Endodermal cell (in vitro differentiated cells): Measurements from ENCODE around the gene ABL1. TPM values are rescaled to one million over a fixed set of nuclear protein-coding genes. Genes with fewer than 3 reads are reported as not detected.

Experiments used
- DNase-seq: peaks from one replicate; pipeline ENCODE4 v3.0.0-alpha.2; 2017
- H3K27ac ChIP-seq: 2 replicates; pipeline ENCODE4 v1.5.1; 2013; ENCODE audit warnings: mild to moderate bottlenecking, low read depth, low read length, moderate library complexity
- H3K27me3 ChIP-seq: 2 replicates; pipeline ENCODE4 v1.6.1; 2013; ENCODE audit warnings: mild to moderate bottlenecking, low read length, moderate library complexity; ENCODE audit not compliant: insufficient read depth, control insufficient read depth, poor library complexity, severe bottlenecking
- H3K36me3 ChIP-seq: 2 replicates; pipeline ENCODE4 v1.7.0; 2013; ENCODE audit warnings: mild to moderate bottlenecking, low read length, moderate library complexity; ENCODE audit not compliant: control insufficient read depth, insufficient read depth
- H3K4me1 ChIP-seq: one replicate; pipeline ENCODE4 v1.7.0; 2013; ENCODE audit warnings: low read length; ENCODE audit not compliant: control insufficient read depth, insufficient read depth
- H3K4me3 ChIP-seq: 2 replicates; pipeline ENCODE4 v1.5.1; 2013; ENCODE audit warnings: mild to moderate bottlenecking, low read length, moderate library complexity
- H3K9ac ChIP-seq: 2 replicates; pipeline ENCODE4 v1.6.1; 2013; ENCODE audit warnings: mild to moderate bottlenecking, low read length, moderate library complexity; ENCODE audit not compliant: poor library complexity, severe bottlenecking; ENCODE audit errors: extremely low read depth
- H3K9me3 ChIP-seq: 2 replicates; pipeline ENCODE4 v1.6.1; 2013; ENCODE audit warnings: mild to moderate bottlenecking, low read length, moderate library complexity; ENCODE audit not compliant: control insufficient read depth
- H3K27ac Mint-ChIP-seq: 2 replicates; pipeline ENCODE4 v1.8.0; 2020; ENCODE audit warnings: mixed read lengths
- H3K27me3 Mint-ChIP-seq: 2 replicates; pipeline ENCODE4 v1.8.0; 2021; ENCODE audit warnings: mild to moderate bottlenecking, mixed read lengths; ENCODE audit not compliant: insufficient read depth
- H3K36me3 Mint-ChIP-seq: 2 replicates; pipeline ENCODE4 v1.8.0; 2020; ENCODE audit warnings: low read depth, mixed read lengths
- H3K4me1 Mint-ChIP-seq: 2 replicates; pipeline ENCODE4 v1.8.0; 2020; ENCODE audit warnings: mixed read lengths
- H3K4me3 Mint-ChIP-seq: 2 replicates; pipeline ENCODE4 v1.8.0; 2020; ENCODE audit warnings: mild to moderate bottlenecking, moderate library complexity, mixed read lengths
- H3K9me3 Mint-ChIP-seq: 2 replicates; pipeline ENCODE4 v1.8.0; 2020; ENCODE audit warnings: mild to moderate bottlenecking, mixed read lengths
- WGBS, 2 experiments: methylation state at CpG; one replicate each; pipeline versions ENCODE4 v1.1.5 to v1.1.7; 2013; ENCODE audit warnings: missing lambda C conversion rate in 2 of 2, mixed read lengths in 1 of 2; ENCODE audit not compliant: insufficient coverage in 1 of 2, insufficient read length in 1 of 2; 5-methylcytosine and 5-hydroxymethylcytosine counted together
- total RNA-seq, 2 donors: library from RNA; stranded (reverse); fragmentation: NEBNext Ultra II Directional in 1 of 2; extraction: Animal tissue kit (Norgen Biotek cat#: 25700) in 1 of 2; gene quantifications; 2 replicates in 1 of 2; 3 replicates in 1 of 2; pipeline ENCODE4 v1.2.1, GENCODE V29; 2021
- TF ChIP-seq, protein P1 (sequence below): fragments of 200-600 bp; sonication (generic); conservative IDR thresholded peaks from 2 replicates; pipeline ENCODE4 v1.5.0; 2021; ENCODE audit warnings: antibody characterized with exemption, mild to moderate bottlenecking

ABL1 gene
- total RNA-seq, 2 donors from 2014 or later = 78.8 to 94.1 TPM

GRCh38 chr9:130895038-130895437, 60.0 kb downstream of the ABL1 start:
- H3K4me3 ChIP-seq = no peak overlapping the region
- no peaks in the 10 kb centered on the region for H3K9me3 ChIP-seq
- 91 to 92% methylated on average over 9 of the region's 9 CpGs for WGBS, 2 experiments
- no peak overlapping the region for H3K27ac ChIP-seq
- H3K36me3 ChIP-seq = peaks cover 3% of the 10 kb centered on the region
- peaks cover 10% of the 10 kb centered on the region for H3K4me1 ChIP-seq
- no peak overlapping the region for H3K4me3 Mint-ChIP-seq
- H3K27me3 ChIP-seq = no peaks in the 10 kb centered on the region
- H3K27ac Mint-ChIP-seq = no peak overlapping the region
- peak; percentile 42 for DNase-seq
- no peak overlapping the region for H3K9ac ChIP-seq
- no peaks in the 10 kb centered on the region for H3K27me3 Mint-ChIP-seq
- peaks cover 11% of the 10 kb centered on the region for H3K4me1 Mint-ChIP-seq
- TF ChIP-seq, protein P1, sequence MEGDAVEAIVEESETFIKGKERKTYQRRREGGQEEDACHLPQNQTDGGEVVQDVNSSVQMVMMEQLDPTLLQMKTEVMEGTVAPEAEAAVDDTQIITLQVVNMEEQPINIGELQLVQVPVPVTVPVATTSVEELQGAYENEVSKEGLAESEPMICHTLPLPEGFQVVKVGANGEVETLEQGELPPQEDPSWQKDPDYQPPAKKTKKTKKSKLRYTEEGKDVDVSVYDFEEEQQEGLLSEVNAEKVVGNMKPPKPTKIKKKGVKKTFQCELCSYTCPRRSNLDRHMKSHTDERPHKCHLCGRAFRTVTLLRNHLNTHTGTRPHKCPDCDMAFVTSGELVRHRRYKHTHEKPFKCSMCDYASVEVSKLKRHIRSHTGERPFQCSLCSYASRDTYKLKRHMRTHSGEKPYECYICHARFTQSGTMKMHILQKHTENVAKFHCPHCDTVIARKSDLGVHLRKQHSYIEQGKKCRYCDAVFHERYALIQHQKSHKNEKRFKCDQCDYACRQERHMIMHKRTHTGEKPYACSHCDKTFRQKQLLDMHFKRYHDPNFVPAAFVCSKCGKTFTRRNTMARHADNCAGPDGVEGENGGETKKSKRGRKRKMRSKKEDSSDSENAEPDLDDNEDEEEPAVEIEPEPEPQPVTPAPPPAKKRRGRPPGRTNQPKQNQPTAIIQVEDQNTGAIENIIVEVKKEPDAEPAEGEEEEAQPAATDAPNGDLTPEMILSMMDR = no peak
- no peaks in the 10 kb centered on the region for H3K9me3 Mint-ChIP-seq
- H3K36me3 Mint-ChIP-seq = peaks cover 5% of the 10 kb centered on the region

DNA sequence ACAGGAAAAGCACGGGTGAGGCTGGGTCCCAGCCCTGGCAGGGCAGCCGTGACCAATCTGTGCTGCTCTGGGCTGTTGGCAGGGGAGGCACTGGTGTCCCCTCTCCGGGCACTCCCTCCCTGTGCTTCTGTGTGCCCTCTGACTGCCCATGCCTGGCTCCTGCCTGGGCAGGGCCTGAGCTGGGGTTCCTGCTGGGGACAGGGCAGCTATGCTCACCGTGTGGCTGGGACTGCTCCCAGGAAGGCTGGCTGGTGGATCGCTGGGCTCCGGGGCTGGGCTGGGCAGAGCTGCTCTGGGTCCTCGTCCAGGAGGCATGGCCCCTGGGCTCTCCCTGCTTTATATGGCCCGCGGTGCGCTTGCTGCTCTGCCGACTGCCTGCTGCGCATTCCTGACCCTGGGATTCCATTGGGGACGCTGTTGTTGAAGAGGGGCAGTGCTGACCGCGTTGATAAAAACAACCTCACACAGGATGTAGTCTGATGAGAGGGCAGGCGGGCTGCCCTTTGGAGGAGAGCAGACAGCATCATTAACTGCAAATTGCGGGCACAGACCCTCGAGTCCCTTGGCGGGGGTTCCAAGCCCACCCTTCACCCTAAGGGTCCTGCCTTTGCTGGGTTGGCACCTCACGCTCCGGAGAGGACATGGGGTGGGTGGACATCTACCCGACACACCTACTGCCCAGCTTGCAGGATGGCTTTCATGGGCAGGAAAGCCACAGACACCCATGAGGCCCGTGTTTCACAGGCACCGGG, 60.6 kb downstream of the ABL1 start:
- Histone ChIP-seq H3K27ac (no peak overlapping the region), H3K9me3 (no peaks in the 10 kb centered on the region), H3K36me3 (no peaks in the 10 kb centered on the region), H3K27me3 (no peaks in the 10 kb centered on the region), H3K4me3 (no peak overlapping the region), H3K4me1 (peaks cover 4% of the 10 kb centered on the region), H3K9ac (no peak overlapping the region)
- peaks cover 9% of the 10 kb centered on the region for H3K4me1 Mint-ChIP-seq
- 81 to 89% methylated on average over 8 to 24 of the region's 24 CpGs for WGBS, 2 experiments
- H3K27ac Mint-ChIP-seq = peak overlapping the region; percentile 8
- H3K27me3 Mint-ChIP-seq = no peaks in the 10 kb centered on the region
- DNase-seq = peak; percentile 71
- peaks cover 4% of the 10 kb centered on the region for H3K36me3 Mint-ChIP-seq
- TF ChIP-seq, protein P1 = no peak
- no peak overlapping the region for H3K4me3 Mint-ChIP-seq
- H3K9me3 Mint-ChIP-seq = no peaks in the 10 kb centered on the region

DNA sequence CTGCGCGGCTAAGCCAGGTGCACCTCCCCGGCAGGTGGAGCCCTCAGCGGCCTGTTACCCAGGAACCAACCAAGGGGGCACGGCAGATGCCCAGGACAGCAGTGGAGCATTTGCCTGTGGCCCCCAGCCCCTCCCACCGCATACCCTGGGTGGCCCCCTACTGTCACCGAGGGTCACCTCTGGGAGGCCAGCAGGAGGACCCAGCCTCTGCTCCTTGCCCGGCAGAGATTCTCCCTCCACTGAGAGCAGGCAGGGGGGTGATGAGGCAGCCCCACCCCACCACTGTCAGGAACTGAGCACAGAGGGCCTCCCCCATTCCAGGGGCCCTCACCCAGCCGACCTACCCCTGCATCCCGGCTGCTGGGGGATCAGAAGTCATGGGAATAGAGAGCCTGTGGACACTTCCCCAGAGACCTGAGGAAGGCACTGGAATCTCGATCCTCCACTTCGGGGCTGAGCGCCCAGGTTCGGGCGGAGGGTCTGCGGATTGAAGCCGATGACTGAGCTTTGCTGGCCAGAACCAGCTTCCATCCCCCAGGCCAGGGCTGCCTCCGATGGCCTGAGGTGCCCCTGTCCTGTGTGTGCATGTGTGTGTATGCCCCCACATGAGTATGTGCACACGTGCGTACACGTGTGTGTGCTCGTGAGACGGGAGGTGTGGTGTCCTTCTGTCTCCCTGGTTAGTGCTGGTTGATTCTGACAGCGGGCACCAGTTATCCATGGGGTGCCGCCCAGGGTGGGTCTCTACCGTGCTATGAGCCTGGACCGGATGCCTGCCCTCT, 61.4 kb downstream of the ABL1 start, which contains the start of gene QRFP:
Gene QRFP, minus strand, starts transcription at position 580 of the 782 bp plus-strand sequence. CDS start 2,974 bp downstream, outside the sequence.
- Histone ChIP-seq H3K4me1 (no peaks in the 10 kb centered on the region), H3K27ac (no peak within 1 kb of the TSS), H3K27me3 (no peaks in the 10 kb centered on the region), H3K9ac (no peak within 1 kb of the TSS), H3K4me3 (no peak within 1 kb of the TSS), H3K36me3 (no peaks in the 10 kb centered on the region), H3K9me3 (no peaks in the 10 kb centered on the region)
- TF ChIP-seq, protein P1 = no peak
- Mint-ChIP-seq H3K36me3 (peaks cover 2% of the 10 kb centered on the region), H3K4me3 (no peak within 1 kb of the TSS), H3K4me1 (peaks cover 2% of the 10 kb centered on the region), H3K27me3 (no peaks in the 10 kb centered on the region), H3K27ac (peak within 1 kb of the TSS; percentile 8), H3K9me3 (no peaks in the 10 kb centered on the region)
- 91 to 93% methylated on average over 19 to 27 of the region's 27 CpGs for WGBS, 2 experiments
- DNase-seq = no peak
